Common myeloid progenitor, CD34-positive (primary cell): ENCODE results near the gene TMC5.
"Not testable (repeated sequence)": the region's sequence is repeated elsewhere in the genome, so short reads cannot be mapped to it uniquely, and the experiment has no call there.

Experiments used
- CTCF ChIA-PET: fragments of 350-600 bp; sonication (Branson Sonifier 250); formaldehyde crosslinking; loops from one replicate; lab custom pipeline; 2021; ENCODE audit warnings: antibody characterized with exemption; lab: Charles Lee
- POLR2A ChIA-PET: fragments of 350-600 bp; sonication (Branson Sonifier 250); formaldehyde crosslinking; loops from one replicate; lab custom pipeline; 2021; ENCODE audit warnings: antibody characterized with exemption; lab: Charles Lee
- DNase-seq, 3 donors: peaks; one replicate each; pipeline versions ENCODE4 v3.0.0 to v3.0.0-alpha.2; 2013
- H3K27ac ChIP-seq, 2 experiments: 1 replicate in 1 of 2; 2 replicates in 1 of 2; pipeline ENCODE4 v1.7.0; 2013; ENCODE audit warnings: inconsistent platforms in 2 of 2, low read length in 2 of 2, mild to moderate bottlenecking in 2 of 2, low read depth in 1 of 2, moderate library complexity in 1 of 2; ENCODE audit not compliant: severe bottlenecking in 2 of 2, insufficient read depth in 1 of 2, poor library complexity in 1 of 2
- H3K27me3 ChIP-seq, 5 experiments: replicated peaks in 2 of 5; 1 replicate in 3 of 5; 2 replicates in 2 of 5; pipeline versions ENCODE4 v1.6.1 to v1.7.0; 2013; ENCODE audit warnings: low read length in 4 of 5, mild to moderate bottlenecking in 2 of 5, moderate library complexity in 2 of 5, inconsistent platforms in 1 of 5; ENCODE audit not compliant: insufficient read depth in 5 of 5, control insufficient read depth in 4 of 5
- H3K36me3 ChIP-seq, 4 experiments: 1 replicate in 2 of 4; 2 replicates in 2 of 4; pipeline versions ENCODE4 v1.6.1 to v1.7.0; 2013; ENCODE audit warnings: low read length in 3 of 4, control low read depth in 1 of 4, mild to moderate bottlenecking in 1 of 4; ENCODE audit not compliant: control insufficient read depth in 4 of 4, insufficient read depth in 4 of 4
- H3K4me1 ChIP-seq, 4 experiments: 1 replicate in 3 of 4; 2 replicates in 1 of 4; pipeline versions ENCODE4 v1.6.1 to v1.7.1; 2013; ENCODE audit warnings: low read length in 3 of 4, mild to moderate bottlenecking in 3 of 4, control low read depth in 1 of 4, inconsistent platforms in 1 of 4, moderate library complexity in 1 of 4; ENCODE audit not compliant: control insufficient read depth in 4 of 4, insufficient read depth in 4 of 4; ENCODE audit errors: control extremely low read depth in 1 of 4
- H3K4me3 ChIP-seq, 7 experiments: 1 replicate in 4 of 7; 2 replicates in 3 of 7; pipeline versions ENCODE4 v1.5.1 to v1.7.0; 2013; ENCODE audit warnings: mild to moderate bottlenecking in 7 of 7, low read length in 6 of 7, moderate library complexity in 6 of 7, inconsistent platforms in 2 of 7, low read depth in 2 of 7, control low read depth in 1 of 7; ENCODE audit not compliant: insufficient read depth in 4 of 7, control insufficient read depth in 1 of 7; ENCODE audit errors: extremely low read depth in 1 of 7
- H3K9me3 ChIP-seq, 5 experiments: 1 replicate in 4 of 5; 2 replicates in 1 of 5; pipeline versions ENCODE4 v1.6.1 to v1.7.1; 2013; ENCODE audit warnings: low read length in 4 of 5, mild to moderate bottlenecking in 2 of 5, inconsistent platforms in 1 of 5, low read depth in 1 of 5, moderate library complexity in 1 of 5; ENCODE audit not compliant: control insufficient read depth in 4 of 5, insufficient read depth in 2 of 5; ENCODE audit errors: control extremely low read depth in 1 of 5
- WGBS: methylation state at CpG from one replicate; pipeline ENCODE4 v1.1.5; 2013; ENCODE audit not compliant: insufficient coverage; 5-methylcytosine and 5-hydroxymethylcytosine counted together

The TMC5 gene

GRCh38 chr16:19542138-19542821 lies 124.6 kb downstream of the TMC5 start:
- ChIA-PET POLR2A (no interaction called here), CTCF (interaction anchor here (1.0 to 5.8 kb wide), 3 partner anchors 12 to 38 kb away, joined by 3 to 27 read pairs (median 3); partner anchors contain the start of gene VPS35L)
- 100% methylated on average over 1 of the region's 3 CpGs for WGBS
- H3K4me3 ChIP-seq, result no peak overlapping the region
- H3K27ac ChIP-seq, result no peak overlapping the region
- peaks cover 0 to 3% (median 1%) of the 10 kb centered on the region in 5 experiments for H3K9me3 ChIP-seq
- H3K36me3 ChIP-seq, result peaks cover 23 to 71% (median 48%) of the 10 kb centered on the region in 4 experiments
- no peaks in the 10 kb centered on the region for H3K27me3 ChIP-seq
- no peak for DNase-seq
- no peaks in the 10 kb centered on the region for H3K4me1 ChIP-seq

DNA sequence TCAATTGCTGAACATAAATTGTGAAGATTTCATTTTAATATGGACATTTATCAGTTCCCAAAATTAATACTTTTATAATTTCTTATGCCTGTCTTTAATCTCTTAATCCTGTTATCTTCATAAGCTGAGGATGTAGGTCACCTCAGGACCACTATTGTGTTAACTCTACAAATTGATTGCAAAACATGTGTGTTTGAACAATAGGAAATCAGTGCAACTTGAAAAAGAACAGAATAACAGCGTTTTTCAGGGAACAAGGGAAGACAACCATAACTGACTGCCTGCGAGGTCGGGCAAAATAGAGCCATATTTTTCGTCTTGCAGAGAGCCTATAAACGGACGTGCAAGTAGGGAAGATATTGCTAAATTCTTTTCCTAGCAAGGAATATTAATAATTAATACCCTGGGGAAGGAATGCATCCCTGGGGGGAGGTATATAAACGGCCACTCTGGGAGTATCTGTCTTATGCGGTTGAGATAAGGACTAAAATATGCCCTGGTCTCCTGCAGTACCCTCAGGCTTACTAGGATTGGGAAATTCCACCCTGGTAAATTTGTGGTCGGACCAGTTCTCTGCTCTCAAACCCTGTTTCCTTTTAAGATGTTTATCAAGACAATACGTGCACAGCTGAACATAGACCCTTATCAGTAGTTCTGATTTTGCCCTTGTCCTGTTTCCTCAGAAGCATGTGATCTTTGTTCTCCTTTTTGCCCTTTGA lies 125.8 kb downstream of the TMC5 start:
- WGBS, result 61% methylated on average over 6 of the region's 10 CpGs
- CTCF ChIA-PET, result interaction anchor here (1.0 to 5.8 kb wide), 2 partner anchors 10 to 18 kb away, joined by 3 to 27 read pairs; partner anchors contain the start of gene VPS35L
- H3K4me1 ChIP-seq, H3K27ac ChIP-seq, H3K9me3 ChIP-seq, POLR2A ChIA-PET, H3K4me3 ChIP-seq, H3K27me3 ChIP-seq: not testable (repeated sequence)
- DNase-seq, result peak in 2 of 3 donors; percentile 49 to 56
- peaks cover 27 to 72% (median 49%) of the 10 kb centered on the region in 4 experiments for H3K36me3 ChIP-seq

DNA sequence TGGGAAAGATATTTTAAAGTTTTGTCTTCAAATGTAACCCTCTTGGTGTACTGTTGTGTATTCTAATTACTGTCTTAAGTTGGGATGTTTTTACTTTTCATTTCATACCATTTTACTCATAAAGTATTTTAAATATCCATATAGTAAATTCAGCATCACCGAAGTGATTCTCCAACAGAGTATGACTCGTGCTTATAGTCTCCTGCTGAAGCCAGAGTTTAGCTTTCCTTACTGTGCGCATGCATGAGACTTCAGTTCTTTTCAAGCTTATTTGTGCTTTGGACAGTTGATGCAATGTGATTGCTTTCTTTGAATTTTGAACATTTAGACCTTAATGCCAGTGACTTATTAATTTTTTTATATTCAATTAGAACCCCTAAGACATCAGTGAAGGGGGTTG lies 130.5 kb downstream of the TMC5 start:
- WGBS, result 100% methylated on average over 2 of the region's 3 CpGs
- Histone ChIP-seq H3K27ac (no peak overlapping the region), H3K4me1 (no peaks in the 10 kb centered on the region), H3K4me3 (no peak overlapping the region), H3K36me3 (peaks cover 18 to 67% (median 38%) of the 10 kb centered on the region in 4 experiments), H3K9me3 (peaks cover 0 to 3% (median 0%) of the 10 kb centered on the region in 5 experiments), H3K27me3 (no peaks in the 10 kb centered on the region)
- POLR2A ChIA-PET, result no interaction called here
- CTCF ChIA-PET, result no interaction called here
- no peak for DNase-seq
